Natural killer cell treated with Interleukin-12 subunit alpha and Interleukin-12 subunit beta and Interleukin-15 and Interleukin-18, amount 100 ng/mL, for 72 hours (primary cell): ENCODE results near the gene PGAM4. TPM values are rescaled to one million over a fixed set of nuclear protein-coding genes. Genes with fewer than 3 reads are reported as not detected.

Source experiments
- total RNA-seq, 2 donors: library from RNA; stranded (reverse); gene quantifications; one replicate each; pipeline ENCODE4 v1.2.3, GENCODE V29; 2022

The PGAM4 gene
- total RNA-seq, 2 donors from 2014 or later = not detected

Other genes with a start within 250 kb of the PGAM4 start
- gene ATRX, start 183.4 kb downstream of the PGAM4 start, total RNA-seq = 10 to 100 TPM; 79.4 to 99.5 TPM
- 10 to 100 TPM; 44.9 to 70.1 TPM for gene MAGT1, start 74.2 kb downstream of the PGAM4 start, total RNA-seq
- gene COX7B, start 70.2 kb downstream of the PGAM4 start, total RNA-seq = 100 to 1,000 TPM; 127 to 204 TPM
- gene ATP7A, start 58.9 kb downstream of the PGAM4 start, total RNA-seq = 10 to 100 TPM in 1 of 2 donors, 1 to 10 TPM in 1; 7.0 to 12.1 TPM
- 1,000 to 10,000 TPM in 1 of 2 donors, 100 to 1,000 TPM in 1; 625 to 1,197 TPM for gene PGK1, start 134.6 kb upstream of the PGAM4 start, total RNA-seq
- gene TAF9B, start 170.0 kb upstream of the PGAM4 start, total RNA-seq = 10 to 100 TPM in 1 of 2 donors, 1 to 10 TPM in 1; 8.8 to 10.7 TPM